Skeletal muscle tissue (tissue), 4 donors: Measurements from ENCODE around the gene PCSK6. TPM values are rescaled to one million over a fixed set of nuclear protein-coding genes. Genes with fewer than 3 reads are reported as not detected.

Experiments
- H3K27ac ChIP-seq: one replicate; pipeline ENCODE4 v1.7.0; 2013; ENCODE audit warnings: mild to moderate bottlenecking, low read depth, low read length, inconsistent platforms
- H3K27me3 ChIP-seq, 3 donors: one replicate each; pipeline ENCODE4 v1.7.0; 2013; ENCODE audit warnings: low read length in 3 of 3; ENCODE audit not compliant: control insufficient read depth in 3 of 3, insufficient read depth in 3 of 3
- H3K36me3 ChIP-seq, 3 donors: one replicate each; pipeline ENCODE4 v1.7.0; 2013; ENCODE audit warnings: low read length in 3 of 3; ENCODE audit not compliant: control insufficient read depth in 3 of 3, insufficient read depth in 3 of 3
- H3K4me1 ChIP-seq, 3 donors: one replicate each; pipeline ENCODE4 v1.7.0; 2013; ENCODE audit warnings: low read length in 3 of 3, mild to moderate bottlenecking in 3 of 3; ENCODE audit not compliant: control insufficient read depth in 3 of 3, insufficient read depth in 3 of 3
- H3K4me3 ChIP-seq, 3 donors: one replicate each; pipeline ENCODE4 v1.7.0; 2013; ENCODE audit warnings: low read length in 3 of 3
- H3K9ac ChIP-seq, 3 donors: one replicate each; pipeline ENCODE4 v1.7.0; 2013; ENCODE audit warnings: low read length in 3 of 3, mild to moderate bottlenecking in 3 of 3, moderate library complexity in 2 of 3, low read depth in 1 of 3
- H3K9me3 ChIP-seq, 3 donors: one replicate each; pipeline ENCODE4 v1.7.0; 2013; ENCODE audit warnings: low read length in 3 of 3; ENCODE audit not compliant: control insufficient read depth in 3 of 3
- total RNA-seq: library from RNA; depleted of rRNA; stranded (reverse); fragments of >200 nt; gene quantifications from one replicate; pipeline ENCODE4 v1.2.3, GENCODE V29; 2014
- donor health status: Osteomylitis.

PCSK6 gene
- total RNA-seq, 1 donor from 2014 or later: 11.5 TPM

DNA sequence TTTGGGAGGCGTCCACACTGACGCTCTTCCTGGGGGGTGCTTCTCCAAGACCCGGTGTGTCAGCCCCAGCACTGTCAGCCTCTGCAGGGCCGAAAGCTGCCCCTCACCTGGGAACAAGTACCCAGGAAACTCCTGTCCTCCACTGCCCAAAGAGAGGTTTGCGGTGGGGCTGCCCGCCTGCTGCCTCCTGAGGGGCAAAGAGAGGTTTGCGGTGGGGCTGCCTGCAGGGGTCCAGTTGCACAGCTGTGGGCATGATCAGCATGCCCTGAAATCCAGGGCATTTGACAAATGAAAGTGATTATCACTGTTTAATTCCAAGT is 179.4 kb downstream of the PCSK6 start:
- Histone ChIP-seq H3K9ac (no peak overlapping the region), H3K4me3 (no peak overlapping the region), H3K36me3 (no peaks in the 10 kb centered on the region), H3K9me3 (no peaks in the 10 kb centered on the region), H3K4me1 (no peaks in the 10 kb centered on the region), H3K27ac (no peak overlapping the region), H3K27me3 (peaks cover 0 to 2% (median 2%) of the 10 kb centered on the region in 3 donors)

- no peaks in the 10 kb centered on the region for H3K36me3 ChIP-seq
- peaks cover 0 to 2% (median 2%) of the 10 kb centered on the region in 3 donors for H3K27me3 ChIP-seq
- H3K9ac ChIP-seq: no peak overlapping the region
- H3K4me1 ChIP-seq: no peaks in the 10 kb centered on the region
- no peak overlapping the region for H3K27ac ChIP-seq
- H3K9me3 ChIP-seq: no peaks in the 10 kb centered on the region
- no peak overlapping the region for H3K4me3 ChIP-seq
Observed at GRCh38 chr15:101309436-101310160, 179.9 kb downstream of the PCSK6 start.

DNA sequence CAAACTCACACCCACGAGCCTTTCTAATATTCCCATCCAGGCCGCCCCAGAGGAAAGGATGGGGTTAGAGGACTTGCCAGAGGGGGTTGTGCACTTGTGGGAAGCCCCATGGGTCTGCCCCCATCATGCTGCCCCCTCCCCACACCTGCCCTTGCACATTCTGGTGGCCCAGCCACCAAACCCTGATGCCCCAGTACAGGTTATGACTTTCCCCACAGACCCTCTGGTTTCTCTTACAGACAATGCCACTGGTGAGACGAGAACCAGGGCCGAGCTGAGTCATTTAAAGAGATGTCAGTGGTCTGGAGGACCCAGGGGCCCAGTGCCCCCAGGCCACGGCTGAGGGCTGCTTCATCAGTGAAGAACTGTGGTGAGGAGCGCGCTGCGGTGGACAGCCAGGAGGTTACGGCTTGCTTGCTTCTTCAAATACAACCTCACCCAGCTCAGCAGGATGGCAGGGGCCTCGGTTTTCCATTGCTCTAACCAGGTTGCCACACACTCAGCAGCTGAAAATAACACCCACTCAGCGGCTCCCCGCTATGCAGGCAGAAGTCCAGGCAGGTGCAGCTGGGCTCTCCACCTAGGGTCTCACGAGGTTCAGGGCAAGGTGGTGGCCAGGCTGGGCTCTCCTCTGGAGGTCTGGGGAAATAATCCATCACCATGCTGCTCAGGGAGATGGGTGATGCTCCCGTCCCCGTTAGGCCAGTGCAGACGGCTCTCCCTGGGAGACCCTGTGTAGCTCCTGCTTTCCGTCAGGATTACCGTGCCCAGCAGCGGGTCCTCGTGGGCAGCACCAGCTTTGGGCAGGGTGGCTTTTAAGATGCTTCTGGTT is 180.7 kb downstream of the PCSK6 start:
- Histone ChIP-seq H3K9me3 (no peaks in the 10 kb centered on the region), H3K4me3 (no peak overlapping the region), H3K36me3 (no peaks in the 10 kb centered on the region), H3K27me3 (peaks cover 0 to 2% (median 2%) of the 10 kb centered on the region in 3 donors), H3K9ac (no peak overlapping the region), H3K4me1 (no peaks in the 10 kb centered on the region), H3K27ac (no peak overlapping the region)

- Histone ChIP-seq H3K4me1 (no peaks in the 10 kb centered on the region), H3K27me3 (peaks cover 0 to 2% (median 2%) of the 10 kb centered on the region in 3 donors), H3K9me3 (no peaks in the 10 kb centered on the region), H3K9ac (no peak overlapping the region), H3K36me3 (no peaks in the 10 kb centered on the region), H3K27ac (no peak overlapping the region), H3K4me3 (no peak overlapping the region)
Observed at GRCh38 chr15:101307897-101308603, 181.5 kb downstream of the PCSK6 start.

DNA sequence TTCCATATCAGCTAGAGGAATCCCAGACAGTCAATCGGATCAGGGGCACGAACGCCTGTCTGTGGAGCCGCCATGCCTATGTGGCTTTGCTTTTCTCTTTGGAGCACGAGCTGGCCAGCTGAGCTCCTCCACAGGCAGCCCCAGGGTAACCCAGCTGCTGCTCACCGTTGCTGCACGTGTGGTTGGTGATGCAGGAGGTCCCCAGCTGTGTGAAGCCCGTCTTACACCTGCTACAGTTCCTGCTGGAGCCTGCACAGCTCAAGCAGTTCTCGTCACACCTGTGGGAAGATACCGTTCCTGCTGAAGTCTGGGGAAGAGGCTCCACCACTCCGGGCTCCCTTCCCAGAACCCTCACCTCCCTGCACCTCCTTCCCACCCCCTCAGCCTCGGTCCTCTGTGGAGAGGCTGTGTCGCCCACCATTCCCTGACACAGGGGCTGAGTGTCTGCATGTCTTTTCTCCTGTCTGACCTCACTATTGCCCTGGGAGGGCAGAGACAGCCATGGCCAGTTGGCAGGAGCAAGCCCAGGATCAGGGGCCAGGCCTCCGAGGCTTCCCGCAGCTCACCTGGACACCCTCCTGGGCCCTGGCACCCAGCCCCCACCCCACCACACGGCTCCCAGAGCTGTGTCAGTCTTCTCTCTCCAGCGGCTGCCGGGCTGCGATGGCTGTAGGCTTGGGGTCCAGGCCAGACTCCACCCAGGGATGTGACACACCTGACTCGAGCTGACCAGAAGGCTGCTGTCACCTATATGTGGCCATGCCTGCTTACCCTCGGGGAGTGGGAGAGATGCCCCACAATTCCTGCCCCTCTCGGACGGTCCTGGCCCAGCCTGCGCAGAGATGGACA is 182.2 kb downstream of the PCSK6 start:
- Histone ChIP-seq H3K27ac (no peak overlapping the region), H3K9me3 (no peaks in the 10 kb centered on the region), H3K27me3 (peaks cover 0 to 2% (median 2%) of the 10 kb centered on the region in 3 donors), H3K9ac (no peak overlapping the region), H3K4me1 (no peaks in the 10 kb centered on the region), H3K4me3 (no peak overlapping the region), H3K36me3 (no peaks in the 10 kb centered on the region)

DNA sequence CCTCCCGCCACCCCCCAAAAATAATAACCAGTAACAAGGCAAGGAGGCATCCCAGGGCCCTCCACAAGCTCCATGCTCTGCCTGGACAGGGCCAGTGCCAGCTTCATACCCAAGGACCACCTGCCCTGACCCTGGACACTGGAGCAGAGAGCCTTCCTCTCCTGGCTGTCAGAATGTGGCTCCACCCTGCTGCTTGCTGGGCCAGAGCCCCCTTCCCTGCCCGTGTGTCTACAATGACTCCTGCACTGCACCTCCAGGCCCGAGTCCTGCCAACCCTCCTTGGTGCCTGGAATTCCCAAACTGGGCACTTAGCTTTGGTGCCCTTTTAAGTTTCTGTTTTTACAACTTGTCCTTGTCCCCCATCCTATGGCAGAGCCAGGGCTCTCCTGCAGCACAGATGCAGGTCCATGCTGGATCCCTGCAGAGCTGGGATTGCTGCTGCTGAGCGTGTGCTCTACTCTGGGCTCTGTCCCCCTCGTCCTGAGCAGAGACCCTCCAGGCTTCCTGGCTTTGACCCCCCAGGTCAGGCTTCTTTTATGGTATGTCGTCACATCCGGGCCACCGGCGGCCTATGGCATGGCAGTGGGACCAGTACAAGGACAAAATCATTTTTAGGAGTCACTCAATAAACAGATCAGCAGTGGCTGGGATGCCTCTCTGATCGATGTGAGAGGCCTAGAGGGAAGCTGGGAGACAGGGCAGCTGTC is 183.0 kb downstream of the PCSK6 start:
- Histone ChIP-seq H3K4me3 (no peak overlapping the region), H3K9ac (no peak overlapping the region), H3K9me3 (no peaks in the 10 kb centered on the region), H3K36me3 (no peaks in the 10 kb centered on the region), H3K27ac (no peak overlapping the region), H3K27me3 (peaks cover 0 to 2% (median 2%) of the 10 kb centered on the region in 3 donors), H3K4me1 (no peaks in the 10 kb centered on the region)

GRCh38 chr15:101305820-101306255 is 183.7 kb downstream of the PCSK6 start:
- no peaks in the 10 kb centered on the region for H3K9me3 ChIP-seq
- no peaks in the 10 kb centered on the region for H3K4me1 ChIP-seq
- H3K9ac ChIP-seq: no peak overlapping the region
- H3K36me3 ChIP-seq: no peaks in the 10 kb centered on the region
- H3K27me3 ChIP-seq: peaks cover 0 to 2% (median 2%) of the 10 kb centered on the region in 3 donors
- H3K27ac ChIP-seq: no peak overlapping the region
- H3K4me3 ChIP-seq: no peak overlapping the region

- H3K27ac ChIP-seq: no peak overlapping the region
- no peak overlapping the region for H3K9ac ChIP-seq
- H3K4me3 ChIP-seq: no peak overlapping the region
- peaks cover 0 to 3% (median 3%) of the 10 kb centered on the region in 3 donors for H3K4me1 ChIP-seq
- H3K36me3 ChIP-seq: no peaks in the 10 kb centered on the region
- H3K27me3 ChIP-seq: peaks cover 0 to 2% (median 2%) of the 10 kb centered on the region in 3 donors
- H3K9me3 ChIP-seq: no peaks in the 10 kb centered on the region
Observed at GRCh38 chr15:101303408-101303807, 186.1 kb downstream of the PCSK6 start.
